ENCODE measurements around the gene KMT2C.
"Not testable (repeated sequence)": the region's sequence is repeated elsewhere in the genome, so short reads cannot be mapped to it uniquely, and the experiment has no call there.

Gene KMT2C

GRCh38 chr7:152406030-152406429 is 29.8 kb downstream of the KMT2C start:
- not testable (repeated sequence) for H3K4me3 ChIP-seq (ENCODE audit: low read depth, low read length)

DNA sequence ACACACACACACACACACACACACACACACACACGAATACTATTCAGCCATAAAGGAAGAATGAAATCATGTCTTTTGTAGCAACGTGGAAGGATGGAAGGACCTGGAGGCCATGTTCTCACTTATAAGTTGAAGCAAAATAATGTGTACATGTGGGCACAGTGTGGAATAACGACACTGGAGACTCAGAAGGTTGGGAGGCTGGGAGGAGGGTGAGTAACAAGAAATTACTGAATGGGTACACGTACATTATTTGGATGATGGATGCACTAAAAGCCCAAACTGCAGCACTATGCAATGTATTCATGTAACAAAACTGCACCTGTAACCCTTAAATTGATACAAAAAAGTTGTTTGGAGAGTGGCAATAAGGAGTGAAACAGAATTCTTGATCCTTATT is 32.1 kb downstream of the KMT2C start:
- no peak overlapping the region for H3K4me3 ChIP-seq (ENCODE audit: low read depth, low read length)

- no peak overlapping the region for H3K4me3 ChIP-seq (ENCODE audit: low read depth, low read length)
Measured at GRCh38 chr7:152402384-152403250, 33.2 kb downstream of the KMT2C start.

GRCh38 chr7:152399344-152399743 is 36.5 kb downstream of the KMT2C start:
- no peak overlapping the region for H3K4me3 ChIP-seq (ENCODE audit: low read depth, low read length)

DNA sequence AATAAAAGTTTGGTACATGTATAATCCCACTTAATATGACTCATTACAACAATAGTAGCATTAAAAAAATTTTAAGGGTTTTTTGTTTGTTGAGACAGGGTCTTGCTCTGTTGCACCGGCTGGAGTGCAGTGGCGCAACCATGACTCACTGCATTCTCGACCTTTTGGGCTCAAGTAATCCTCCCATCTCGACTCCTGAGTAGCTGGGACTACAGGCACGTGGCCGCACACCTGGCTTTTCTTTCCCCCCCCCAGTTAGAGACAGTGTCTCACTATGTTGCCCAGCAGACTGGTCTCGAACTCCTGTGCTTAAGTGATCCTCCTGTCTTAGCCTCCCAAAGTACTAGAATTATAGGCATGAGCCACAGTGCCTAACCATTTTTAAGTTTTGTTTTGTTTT is 40.7 kb downstream of the KMT2C start:
- H3K4me3 ChIP-seq (ENCODE audit: low read depth, low read length), result no peak overlapping the region

GRCh38 chr7:152394214-152394613 is 41.6 kb downstream of the KMT2C start:
- not testable (repeated sequence) for H3K4me3 ChIP-seq (ENCODE audit: low read depth, low read length)

GRCh38 chr7:152392254-152392653 is 43.5 kb downstream of the KMT2C start:
- no peak overlapping the region for H3K4me3 ChIP-seq (ENCODE audit: low read depth, low read length)

DNA sequence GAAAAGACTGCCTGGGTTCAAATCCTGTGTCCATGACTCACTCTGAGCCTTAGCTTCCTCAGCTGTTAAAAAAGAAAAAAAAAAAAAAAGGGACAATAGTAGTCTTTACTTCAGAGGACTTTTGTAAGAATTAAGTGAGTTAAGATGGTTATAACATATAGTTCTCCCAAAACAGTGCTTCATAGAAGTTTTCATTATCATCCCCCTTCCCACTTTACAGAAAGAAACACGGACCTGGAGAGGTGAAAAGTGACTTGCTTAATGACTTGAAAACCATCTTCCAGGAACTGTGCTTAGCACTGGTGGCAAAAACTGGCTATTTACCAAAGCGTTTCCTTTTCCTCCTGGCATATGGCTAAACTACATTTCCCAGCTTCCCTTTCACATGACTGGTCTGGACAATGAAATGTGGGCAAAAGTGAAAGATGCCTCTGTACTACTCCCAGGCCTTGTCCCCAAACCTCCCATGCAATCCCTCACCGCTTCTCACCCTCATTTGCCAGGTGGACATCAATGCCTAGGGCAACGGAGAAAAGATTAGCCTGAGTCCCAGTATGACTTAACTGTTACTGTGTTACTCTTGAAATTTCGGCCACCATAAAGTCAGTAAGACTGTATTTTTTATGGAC is 49.6 kb downstream of the KMT2C start:
- not testable (repeated sequence) for H3K4me3 ChIP-seq (ENCODE audit: low read depth, low read length)

DNA sequence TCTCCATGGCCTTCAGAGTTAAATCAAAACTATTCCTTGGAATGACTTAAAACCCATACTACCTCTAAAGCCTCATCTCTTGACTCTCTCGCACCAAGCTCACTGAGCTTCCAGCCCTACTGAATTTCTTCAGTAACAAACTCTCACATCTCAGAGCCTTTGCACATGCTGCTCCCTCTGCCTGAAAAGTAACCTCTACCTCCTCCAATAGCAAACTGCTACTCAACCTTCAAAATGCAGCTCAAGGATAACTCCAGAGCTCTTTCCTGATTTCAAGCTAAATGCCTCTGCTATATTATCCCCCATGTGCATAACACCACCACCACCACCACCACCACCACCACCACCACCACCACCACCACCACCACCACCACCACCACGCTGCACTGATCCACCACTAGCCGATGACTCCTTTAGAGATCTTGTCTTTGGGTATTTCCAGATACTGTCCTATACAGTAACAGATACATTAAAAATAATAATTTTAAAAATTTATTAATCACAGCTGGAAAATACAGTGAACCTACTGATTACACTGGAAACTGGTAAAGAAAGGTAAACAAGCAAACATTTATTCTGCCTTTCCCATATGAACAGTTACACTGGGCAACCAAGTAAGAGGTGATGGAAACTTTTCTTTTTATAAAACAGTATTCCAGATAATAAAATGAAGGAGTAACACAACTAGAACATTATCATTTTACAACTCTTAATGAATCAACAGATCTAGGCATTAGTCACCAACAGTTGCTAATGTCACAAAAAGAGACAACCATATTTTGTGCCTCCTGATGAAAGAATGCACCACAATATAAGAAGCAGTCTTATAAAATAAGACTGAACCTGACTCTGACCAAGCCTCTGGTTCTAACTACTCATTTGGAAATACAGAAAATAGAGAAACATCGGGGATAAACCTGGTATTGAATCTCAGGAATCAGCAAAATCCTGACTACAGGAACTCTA is 51.3 kb downstream of the KMT2C start:
- not testable (repeated sequence) for H3K4me3 ChIP-seq (ENCODE audit: low read depth, low read length)

DNA sequence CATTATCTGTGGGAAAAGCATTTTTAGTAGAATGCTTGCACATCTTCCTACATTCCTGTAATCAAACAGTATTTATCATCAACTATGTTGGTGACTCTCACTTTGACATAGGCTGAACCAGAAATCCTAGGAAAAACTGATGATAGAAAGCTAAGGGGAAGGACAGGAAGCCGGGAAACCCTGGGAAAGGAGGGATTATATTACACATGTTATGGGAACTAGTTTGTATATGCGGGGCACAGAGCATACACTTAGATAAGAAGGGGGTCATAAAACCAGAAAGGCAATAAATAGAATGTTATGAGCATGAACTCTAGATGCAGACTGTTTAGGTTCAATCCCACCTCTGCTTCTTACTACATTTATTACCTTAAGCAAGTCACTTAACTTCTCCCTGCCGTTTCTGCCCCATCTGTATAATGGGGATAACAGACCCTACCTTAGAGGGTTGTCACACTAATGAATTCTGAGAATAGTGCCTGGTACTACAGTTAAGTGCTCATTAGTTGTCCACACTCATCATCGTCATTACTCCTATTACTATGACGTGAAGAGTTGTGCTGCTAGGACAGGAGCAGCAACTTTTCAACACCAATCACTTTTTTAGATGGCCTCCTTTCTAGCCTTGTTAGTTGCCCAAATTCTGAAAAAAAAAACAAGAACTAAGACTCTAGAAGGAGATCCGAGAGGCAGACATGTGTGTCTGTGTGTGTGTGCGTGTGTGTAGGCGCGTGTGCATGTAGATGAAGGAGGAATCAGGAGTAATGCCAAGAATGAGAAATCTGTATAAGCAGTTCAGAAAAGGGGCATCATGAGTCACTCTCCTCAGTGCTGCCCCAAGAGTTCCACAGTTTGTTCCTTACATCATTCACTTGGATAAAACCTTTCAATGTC is 52.2 kb downstream of the KMT2C start:
- H3K4me3 ChIP-seq (ENCODE audit: low read depth, low read length), result no peak overlapping the region

DNA sequence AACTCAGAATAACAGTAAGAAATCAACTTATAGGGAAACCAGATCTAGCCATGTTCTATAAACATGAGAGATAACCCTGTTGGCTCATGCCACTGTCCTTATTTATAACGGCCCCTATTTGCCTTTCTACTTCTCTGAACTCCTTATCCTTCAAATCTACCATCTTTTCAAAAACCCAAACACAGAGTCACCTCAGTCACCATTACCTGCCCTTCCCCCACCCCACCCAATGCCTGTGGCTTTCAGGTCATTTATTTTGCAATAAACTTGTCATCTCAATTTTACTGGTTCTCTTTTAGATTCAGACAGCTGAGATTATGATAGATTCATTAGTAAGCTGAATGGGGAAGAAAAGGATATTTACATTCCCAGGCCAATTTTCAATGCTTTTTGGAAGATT is 53.6 kb downstream of the KMT2C start:
- H3K4me3 ChIP-seq (ENCODE audit: low read depth, low read length), result no peak overlapping the region

DNA sequence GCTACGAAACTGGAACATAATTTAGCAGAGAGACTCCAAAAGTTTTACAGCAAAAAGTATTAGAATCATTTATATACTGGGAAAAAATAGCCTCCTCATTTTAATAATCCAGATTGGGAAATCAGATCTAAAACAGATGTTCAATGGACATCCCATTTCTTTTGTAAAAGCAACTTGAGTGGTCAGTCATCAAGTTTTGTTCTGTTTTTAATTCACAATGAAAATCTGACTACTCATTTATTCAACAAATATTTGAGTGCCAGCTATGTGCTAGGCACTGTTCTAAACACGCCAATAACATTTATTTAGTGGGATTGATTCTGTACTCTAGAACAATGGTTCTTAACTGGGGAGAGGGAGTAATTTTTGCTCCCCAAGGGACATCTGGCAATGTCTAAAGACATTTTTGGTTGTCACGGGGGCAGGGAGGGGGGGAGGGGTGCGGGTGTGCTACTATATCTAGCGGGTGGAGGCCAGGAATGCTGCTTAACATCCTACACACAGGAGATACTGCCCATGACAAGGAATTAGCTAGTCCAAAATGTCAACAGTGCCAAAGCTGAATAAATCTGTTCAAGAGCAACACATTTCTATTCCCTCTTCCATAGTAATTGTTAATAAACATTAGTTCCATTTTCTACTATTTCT is 54.7 kb downstream of the KMT2C start:
- H3K4me3 ChIP-seq (ENCODE audit: low read depth, low read length), result not testable (repeated sequence)

GRCh38 chr7:152378497-152378896 is 57.3 kb downstream of the KMT2C start:
- not testable (repeated sequence) for H3K4me3 ChIP-seq (ENCODE audit: low read depth, low read length)

- not testable (repeated sequence) for H3K4me3 ChIP-seq (ENCODE audit: low read depth, low read length)
Measured at GRCh38 chr7:152376716-152377484, 58.9 kb downstream of the KMT2C start.

DNA sequence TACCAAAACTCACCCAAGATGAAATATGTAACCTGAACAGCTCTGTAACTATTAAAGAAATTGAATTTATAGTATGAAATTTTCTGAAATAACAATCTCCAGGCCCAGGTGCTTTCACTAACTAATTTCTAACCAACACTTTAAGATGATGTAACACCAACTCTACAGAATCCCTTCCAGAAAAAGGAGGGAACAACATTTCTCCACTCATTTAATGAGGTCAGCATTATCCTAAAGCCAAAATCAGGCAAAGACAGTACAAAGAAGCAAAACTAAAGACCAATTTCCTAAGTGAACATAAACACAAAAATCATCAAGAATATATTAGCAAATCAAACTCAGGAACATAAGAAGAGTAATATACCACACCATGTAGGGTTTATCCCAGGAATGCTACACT is 65.5 kb downstream of the KMT2C start:
- no peak overlapping the region for H3K4me3 ChIP-seq (ENCODE audit: low read depth, low read length)

DNA sequence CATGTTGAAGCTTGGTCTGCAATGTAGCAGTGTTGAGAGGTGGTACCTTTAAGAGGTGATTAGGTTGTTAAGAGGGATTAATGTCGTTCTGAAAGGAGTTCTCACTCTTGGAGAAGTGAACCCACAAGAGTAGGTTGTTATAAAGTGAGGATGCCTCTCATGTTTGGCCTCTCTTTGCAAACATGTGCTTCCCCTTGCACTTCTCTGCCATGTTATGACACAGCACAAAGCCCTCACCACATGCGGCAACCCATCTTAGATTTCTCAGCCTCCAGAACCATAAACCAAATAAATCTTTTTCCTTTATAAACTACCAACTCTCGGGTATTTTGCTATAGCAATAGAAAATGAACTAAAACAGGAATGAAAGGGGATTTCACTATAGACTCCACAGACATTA is 66.3 kb downstream of the KMT2C start:
- no peak overlapping the region for H3K4me3 ChIP-seq (ENCODE audit: low read depth, low read length)

- no peak overlapping the region for H3K4me3 ChIP-seq (ENCODE audit: low read depth, low read length)
Measured at GRCh38 chr7:152367170-152367569, 68.6 kb downstream of the KMT2C start.

DNA sequence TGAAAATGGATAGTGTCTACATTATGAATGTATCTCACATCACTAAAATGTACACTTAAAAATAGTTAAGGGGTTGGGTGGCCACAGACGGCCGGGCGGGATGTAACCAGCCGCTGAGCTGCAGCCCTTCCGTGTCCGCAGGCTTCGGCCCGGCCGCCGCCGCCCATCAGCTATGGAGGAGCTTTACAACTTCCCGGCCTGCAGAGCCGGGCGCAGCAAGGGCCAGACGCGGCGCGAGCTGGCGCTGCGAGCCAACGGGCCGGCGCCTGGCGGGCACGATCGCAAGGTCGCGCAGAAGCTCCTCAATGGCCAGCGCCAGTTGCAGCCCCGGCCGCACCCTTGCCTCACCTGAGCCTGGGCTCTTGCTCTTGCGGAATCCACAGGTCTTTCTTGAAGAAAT is 69.1 kb downstream of the KMT2C start:
- no peak overlapping the region for H3K4me3 ChIP-seq (ENCODE audit: low read depth, low read length)

- H3K4me3 ChIP-seq (ENCODE audit: low read depth, low read length), result no peak overlapping the region
Measured at GRCh38 chr7:152365982-152366603, 69.7 kb downstream of the KMT2C start.

Data from iPS-11a (cell line).